GM12878 (cell line): ENCODE results near the gene TASOR. TPM values are rescaled to one million over a fixed set of nuclear protein-coding genes. Genes with fewer than 3 reads are reported as not detected.
A peak's percentile ranks its signal among the peaks of the same experiment; 100 is the strongest.

Experiments
- BHLHE40 ChIP-seq, 2 experiments: fragments of 450-650 bp in 1 of 2; IDR thresholded peaks; 2 replicates each; pipeline ENCODE4 v1.6.1; 2011 to 2017; ENCODE audit warnings: low read depth in 2 of 2, borderline replicate concordance in 1 of 2, improper control_type of control experiment in 1 of 2, low read length in 1 of 2, mild to moderate bottlenecking in 1 of 2
- ETV6 ChIP-seq, 2 experiments: fragments of 450-650 bp in 1 of 2; IDR thresholded peaks in 1 of 2; conservative IDR thresholded peaks in 1 of 2; 2 replicates each; pipeline ENCODE4 v1.6.1; 2014; ENCODE audit warnings: antibody characterized with exemption in 1 of 2, borderline replicate concordance in 1 of 2, low read depth in 1 of 2, mild to moderate bottlenecking in 1 of 2, moderate library complexity in 1 of 2
- LARP7 ChIP-seq: fragments of 450-650 bp; IDR thresholded peaks from 2 replicates; pipeline ENCODE4 v1.6.1; 2017; ENCODE audit warnings: mild to moderate bottlenecking
- NBN ChIP-seq: fragments of 450-650 bp; IDR thresholded peaks from 2 replicates; pipeline ENCODE4 v1.6.1; 2016
- RUNX3 ChIP-seq: IDR thresholded peaks from 2 replicates; pipeline ENCODE4 v1.6.1; 2012; ENCODE audit warnings: low read length, inconsistent platforms
- SIN3A ChIP-seq: IDR thresholded peaks from 2 replicates; pipeline ENCODE4 v1.6.1; 2012; ENCODE audit warnings: low read depth, low read length, improper control_type of control experiment
- TCF12 ChIP-seq: IDR thresholded peaks from 2 replicates; pipeline ENCODE4 v1.6.1; 2011; ENCODE audit warnings: low read depth, mild to moderate bottlenecking, low read length
- polyA plus RNA-seq, 11 experiments: library from polyadenylated mRNA; depleted of rRNA in 4 of 11; unstranded in 6 of 11; stranded (reverse) in 5 of 11; fragments of >200 nt; fragmentation: Nextera tagmentation in 4 of 11; fragmentation: Illumina TruSeq in 1 of 11; extraction: Ambion mirVana in 4 of 11; extraction: Trizol in 1 of 11; gene quantifications; 1 replicate in 1 of 11; 2 replicates in 10 of 11; pipeline versions ENCODE4 v1.2.1 to v1.2.3, GENCODE V29; 2011 to 2016; ENCODE audit warnings: inconsistent platforms in 2 of 11, missing spikeins in 2 of 11, low read depth in 1 of 11
- total RNA-seq, 4 experiments: library from RNA; depleted of rRNA in 3 of 4; stranded (reverse); fragments of >200 nt in 3 of 4; fragmentation: Illumina TruSeq in 1 of 4; extraction: Trizol in 1 of 4; gene quantifications; 2 replicates each; pipeline versions ENCODE4 v1.2.1 to v1.2.3, GENCODE V29; 2013 to 2021
- TF ChIP-seq, protein P1 (sequence below): fragments of 450-650 bp; IDR thresholded peaks from 2 replicates; pipeline ENCODE4 v1.6.1; 2017; ENCODE audit warnings: low read depth, mild to moderate bottlenecking, moderate library complexity
- TF ChIP-seq, protein P2 (sequence below): fragments of 450-650 bp; conservative IDR thresholded peaks from 2 replicates; pipeline ENCODE4 v1.6.1; 2017; ENCODE audit warnings: mild to moderate bottlenecking, moderate library complexity

The TASOR gene
- total and polyA plus RNA-seq, 10 of the 15 experiments (the other 5 are each of a cell fraction or from before 2014, with no cell fraction given) = 29.6 to 95.1 (median 52.6) TPM

DNA sequence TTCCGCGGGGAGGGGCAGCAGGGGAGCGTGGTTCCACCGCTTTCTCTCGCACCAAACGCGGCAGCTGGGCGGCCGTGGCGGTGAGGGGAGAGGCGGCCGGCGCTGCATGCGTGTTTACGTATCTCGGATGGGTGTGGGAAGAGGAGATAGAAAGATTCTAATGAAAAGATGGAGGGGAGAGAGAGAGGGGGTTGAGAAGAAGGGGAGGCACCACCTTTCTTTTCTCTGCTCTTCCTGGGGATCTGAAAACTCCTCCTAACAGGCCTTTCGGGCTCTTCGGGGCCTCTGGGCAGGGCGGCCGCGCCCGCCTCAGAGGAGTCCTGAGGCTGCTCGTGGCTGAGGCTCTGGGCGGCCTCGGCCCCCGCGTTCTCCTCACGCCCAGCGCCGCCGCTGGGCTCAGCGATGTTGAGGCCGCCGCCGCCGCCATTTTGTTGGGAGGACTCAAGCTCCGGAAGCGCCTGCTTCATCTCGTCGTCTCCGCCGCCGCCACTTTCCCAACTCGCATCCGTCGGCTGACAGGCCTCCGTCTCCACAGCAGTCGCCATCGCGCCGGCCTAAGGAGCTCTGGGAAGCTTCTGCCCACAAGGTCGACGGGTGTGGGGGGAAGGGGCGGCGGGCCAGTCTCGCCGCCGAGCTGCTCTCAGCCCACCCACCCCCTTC lies 473 bp downstream of the TASOR start (continued):
- TF ChIP-seq RUNX3 = peak; percentile 15; the same call in 1 of the 2 replicates
- TF ChIP-seq TCF12 = peak; percentile 60; the same call in 1 of the 2 replicates
- TF ChIP-seq, protein P1, sequence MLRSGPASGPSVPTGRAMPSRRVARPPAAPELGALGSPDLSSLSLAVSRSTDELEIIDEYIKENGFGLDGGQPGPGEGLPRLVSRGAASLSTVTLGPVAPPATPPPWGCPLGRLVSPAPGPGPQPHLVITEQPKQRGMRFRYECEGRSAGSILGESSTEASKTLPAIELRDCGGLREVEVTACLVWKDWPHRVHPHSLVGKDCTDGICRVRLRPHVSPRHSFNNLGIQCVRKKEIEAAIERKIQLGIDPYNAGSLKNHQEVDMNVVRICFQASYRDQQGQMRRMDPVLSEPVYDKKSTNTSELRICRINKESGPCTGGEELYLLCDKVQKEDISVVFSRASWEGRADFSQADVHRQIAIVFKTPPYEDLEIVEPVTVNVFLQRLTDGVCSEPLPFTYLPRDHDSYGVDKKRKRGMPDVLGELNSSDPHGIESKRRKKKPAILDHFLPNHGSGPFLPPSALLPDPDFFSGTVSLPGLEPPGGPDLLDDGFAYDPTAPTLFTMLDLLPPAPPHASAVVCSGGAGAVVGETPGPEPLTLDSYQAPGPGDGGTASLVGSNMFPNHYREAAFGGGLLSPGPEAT = peak; percentile 43; the same call in 1 of the 2 replicates
- peak; percentile 66; the same call in 1 of the 2 replicates for TF ChIP-seq SIN3A
- TF ChIP-seq LARP7 = peak; percentile 78
- TF ChIP-seq ETV6 (conservative IDR thresholded peaks at IDR 0.05 in 1 of 2, IDR thresholded peaks at IDR 0.05 in 1 of 2; ENCODE audit: borderline replicate concordance in 1 of 2, low read depth in 1 of 2) = peak in 1 of 2 experiments; percentile 20; a peak in 1 of 4 replicates
- TF ChIP-seq, protein P2, sequence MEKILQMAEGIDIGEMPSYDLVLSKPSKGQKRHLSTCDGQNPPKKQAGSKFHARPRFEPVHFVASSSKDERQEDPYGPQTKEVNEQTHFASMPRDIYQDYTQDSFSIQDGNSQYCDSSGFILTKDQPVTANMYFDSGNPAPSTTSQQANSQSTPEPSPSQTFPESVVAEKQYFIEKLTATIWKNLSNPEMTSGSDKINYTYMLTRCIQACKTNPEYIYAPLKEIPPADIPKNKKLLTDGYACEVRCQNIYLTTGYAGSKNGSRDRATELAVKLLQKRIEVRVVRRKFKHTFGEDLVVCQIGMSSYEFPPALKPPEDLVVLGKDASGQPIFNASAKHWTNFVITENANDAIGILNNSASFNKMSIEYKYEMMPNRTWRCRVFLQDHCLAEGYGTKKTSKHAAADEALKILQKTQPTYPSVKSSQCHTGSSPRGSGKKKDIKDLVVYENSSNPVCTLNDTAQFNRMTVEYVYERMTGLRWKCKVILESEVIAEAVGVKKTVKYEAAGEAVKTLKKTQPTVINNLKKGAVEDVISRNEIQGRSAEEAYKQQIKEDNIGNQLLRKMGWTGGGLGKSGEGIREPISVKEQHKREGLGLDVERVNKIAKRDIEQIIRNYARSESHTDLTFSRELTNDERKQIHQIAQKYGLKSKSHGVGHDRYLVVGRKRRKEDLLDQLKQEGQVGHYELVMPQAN = peak; percentile 13; the same call in 1 of the 2 replicates
- TF ChIP-seq BHLHE40 (IDR thresholded peaks at IDR 0.05; ENCODE audit: borderline replicate concordance in 1 of 2, low read depth in 2 of 2, low read length in 1 of 2) = 0 out of 4 replicates have a peak, but pooled peaks of 1 of the 2 experiments have one; percentile 11
- 0 out of 2 replicates have a peak, but pooled peaks have one; percentile 76 for TF ChIP-seq NBN
